Panc1 (cell line): Measurements from ENCODE around the gene DNM3. TPM values are rescaled to one million over a fixed set of nuclear protein-coding genes. Genes with fewer than 3 reads are reported as not detected.

Experiments used
- ATAC-seq: fragments of 200-7000 bp; cut with Tn5 transposase; 2 replicates; pipeline ENCODE4 v1.9.1; 2020; ENCODE audit warnings: mild to moderate bottlenecking, moderate library complexity
- BruUV-seq: library from RNA; stranded (reverse); fragments of 400-500 nt; replicated peaks from 2 replicates; lab custom pipeline; 2021; lab: Mats Ljungman, UMichigan
- CTCF ChIA-PET: fragments of 300-600 bp; sonication (Branson Sonifier 250); formaldehyde crosslinking; loops from one replicate; lab custom pipeline; 2022; ENCODE audit warnings: antibody characterized with exemption; lab: Charles Lee
- POLR2A ChIA-PET: fragments of 300-600 bp; sonication (Branson Sonifier 250); formaldehyde crosslinking; loops from one replicate; lab custom pipeline; 2022; ENCODE audit warnings: antibody characterized with exemption; lab: Charles Lee
- DNase-seq: peaks from one replicate; pipeline ENCODE4 v3.0.0-alpha.2; 2010; ENCODE audit warnings: low read depth, low spot score
- H3K27ac ChIP-seq: 2 replicates; pipeline ENCODE4 v1.5.1; 2011; ENCODE audit warnings: mild to moderate bottlenecking, low read length, inconsistent platforms
- H3K27me3 ChIP-seq: fragments of 200-500 bp; sonication (Bioruptor generic); 2 replicates; pipeline ENCODE4 v1.6.0; 2014; ENCODE audit warnings: low read length, inconsistent platforms; ENCODE audit not compliant: control insufficient read depth, insufficient read depth
- H3K36me3 ChIP-seq: fragments of 200-500 bp; sonication (Bioruptor generic); 2 replicates; pipeline ENCODE4 v1.5.1; 2014; ENCODE audit warnings: inconsistent platforms, mild to moderate bottlenecking, low read length, moderate library complexity; ENCODE audit not compliant: control insufficient read depth, insufficient read depth
- H3K4me1 ChIP-seq: 2 replicates; pipeline ENCODE4 v1.5.1; 2011; ENCODE audit warnings: inconsistent platforms, mild to moderate bottlenecking, low read length, moderate library complexity; ENCODE audit not compliant: control insufficient read depth, insufficient read depth
- H3K4me3 ChIP-seq, 2 experiments: 2 replicates each; pipeline ENCODE4 v1.5.1; 2011 to 2012; ENCODE audit warnings: low read depth in 2 of 2, low read length in 2 of 2, mild to moderate bottlenecking in 2 of 2, inconsistent platforms in 1 of 2, moderate library complexity in 1 of 2
- H3K9me3 ChIP-seq: fragments of 200-500 bp; sonication (Bioruptor generic); 2 replicates; pipeline ENCODE4 v1.5.1; 2014; ENCODE audit warnings: low read depth, mild to moderate bottlenecking, inconsistent platforms, low read length, moderate library complexity; ENCODE audit not compliant: control insufficient read depth, insufficient read depth
- POLR2AphosphoS5 ChIP-seq: IDR thresholded peaks from 2 replicates; pipeline ENCODE4 v1.6.1; 2012; ENCODE audit warnings: mild to moderate bottlenecking, low read depth, low read length, moderate library complexity
- SIN3A ChIP-seq: IDR thresholded peaks from 2 replicates; pipeline ENCODE4 v1.6.1; 2012; ENCODE audit warnings: low read depth, mild to moderate bottlenecking, low read length, moderate library complexity, borderline replicate concordance; ENCODE audit not compliant: insufficient read depth
- TCF7L2 ChIP-seq: IDR thresholded peaks from 2 replicates; pipeline ENCODE4 v1.6.1; 2011; ENCODE audit warnings: mild to moderate bottlenecking, low read depth, low read length, inconsistent platforms
- in situ Hi-C: cut with HindIII; loops from 2 replicates; pipeline ENCODE4 v1.10.0; 2016; ENCODE audit warnings: low sequenced_read_pairs, low pct_unique_long_range_greater_than_20kb
- intact Hi-C: fragments of 100-400 bp; cut with micrococcal nuclease; formaldehyde crosslinking; loops from one replicate; pipeline ENCODE4 v1.10.0; 2022; ENCODE audit not compliant: unreplicated experiment
- total RNA-seq: library from RNA; stranded (reverse); gene quantifications from one replicate; pipeline ENCODE4 v1.2.1, GENCODE V29; 2021; ENCODE audit not compliant: unreplicated experiment
- TF ChIP-seq, protein P1 (sequence below), 2 experiments: IDR thresholded peaks; 2 replicates each; pipeline ENCODE4 v1.6.1; 2011 to 2012; ENCODE audit warnings: low read depth in 2 of 2, control low read depth in 1 of 2, low read length in 1 of 2, mild to moderate bottlenecking in 1 of 2, moderate library complexity in 1 of 2; ENCODE audit not compliant: insufficient read depth in 1 of 2
- TF ChIP-seq, protein P2 (sequence below): fragments of 450-650 bp; IDR thresholded peaks from 2 replicates; pipeline ENCODE4 v1.5.1; 2017; ENCODE audit warnings: mild to moderate bottlenecking

The DNM3 gene
- total RNA-seq, 1 experiment from 2014 or later = 0.46 TPM

DNA sequence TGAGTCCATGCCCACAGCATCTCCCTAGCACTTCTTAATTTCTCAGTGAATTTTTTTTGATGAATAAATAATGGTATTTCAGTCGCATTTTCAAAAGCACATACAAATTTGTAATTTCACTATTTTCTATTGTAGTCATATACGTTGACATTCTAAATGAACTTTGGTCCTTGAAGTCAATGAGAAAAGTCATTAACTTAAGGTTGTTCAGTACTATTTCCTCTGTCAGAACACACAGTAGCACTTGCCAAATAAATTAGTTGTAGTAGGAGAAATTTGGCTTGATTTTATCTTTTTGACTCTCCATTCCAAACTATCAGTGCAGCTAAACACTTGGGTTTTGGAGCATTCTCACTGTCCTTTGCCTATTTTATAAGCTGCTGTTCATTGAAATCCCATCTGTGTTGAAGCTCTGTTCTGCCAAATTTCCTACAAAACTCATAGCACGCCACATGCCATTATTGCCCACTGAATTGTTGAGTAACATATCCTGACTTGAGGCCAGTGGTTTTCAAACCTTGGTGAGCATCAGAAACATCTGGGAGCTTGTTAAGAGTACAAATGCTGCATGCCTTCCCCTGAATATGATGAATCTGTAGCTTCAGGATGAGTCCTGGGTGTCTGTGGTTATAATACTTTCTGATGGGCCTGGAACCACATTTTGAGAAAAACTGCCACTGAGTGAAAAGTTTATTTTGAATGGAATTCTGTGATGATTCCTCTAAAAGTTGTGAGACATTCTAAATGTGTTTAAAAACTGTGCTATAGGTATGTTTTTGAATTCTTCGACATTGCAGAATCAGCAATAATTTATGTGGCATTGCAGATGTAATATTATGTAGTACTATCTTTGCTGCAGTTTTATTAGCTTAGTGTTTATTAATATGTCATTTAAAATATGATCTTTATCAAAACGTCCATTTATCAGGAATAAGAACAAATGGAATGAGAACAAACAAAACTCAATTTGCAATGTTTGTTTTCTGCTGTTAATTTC, 78.9 kb downstream of the DNM3 start:
- in situ Hi-C loops (no loop called here), intact Hi-C loops (no loop called here)
- ChIA-PET POLR2A (no interaction called here), CTCF (no interaction called here)
- no peak for TF ChIP-seq SIN3A
- TF ChIP-seq POLR2AphosphoS5 = no peak
- no peak for TF ChIP-seq TCF7L2
- TF ChIP-seq, protein P1, sequence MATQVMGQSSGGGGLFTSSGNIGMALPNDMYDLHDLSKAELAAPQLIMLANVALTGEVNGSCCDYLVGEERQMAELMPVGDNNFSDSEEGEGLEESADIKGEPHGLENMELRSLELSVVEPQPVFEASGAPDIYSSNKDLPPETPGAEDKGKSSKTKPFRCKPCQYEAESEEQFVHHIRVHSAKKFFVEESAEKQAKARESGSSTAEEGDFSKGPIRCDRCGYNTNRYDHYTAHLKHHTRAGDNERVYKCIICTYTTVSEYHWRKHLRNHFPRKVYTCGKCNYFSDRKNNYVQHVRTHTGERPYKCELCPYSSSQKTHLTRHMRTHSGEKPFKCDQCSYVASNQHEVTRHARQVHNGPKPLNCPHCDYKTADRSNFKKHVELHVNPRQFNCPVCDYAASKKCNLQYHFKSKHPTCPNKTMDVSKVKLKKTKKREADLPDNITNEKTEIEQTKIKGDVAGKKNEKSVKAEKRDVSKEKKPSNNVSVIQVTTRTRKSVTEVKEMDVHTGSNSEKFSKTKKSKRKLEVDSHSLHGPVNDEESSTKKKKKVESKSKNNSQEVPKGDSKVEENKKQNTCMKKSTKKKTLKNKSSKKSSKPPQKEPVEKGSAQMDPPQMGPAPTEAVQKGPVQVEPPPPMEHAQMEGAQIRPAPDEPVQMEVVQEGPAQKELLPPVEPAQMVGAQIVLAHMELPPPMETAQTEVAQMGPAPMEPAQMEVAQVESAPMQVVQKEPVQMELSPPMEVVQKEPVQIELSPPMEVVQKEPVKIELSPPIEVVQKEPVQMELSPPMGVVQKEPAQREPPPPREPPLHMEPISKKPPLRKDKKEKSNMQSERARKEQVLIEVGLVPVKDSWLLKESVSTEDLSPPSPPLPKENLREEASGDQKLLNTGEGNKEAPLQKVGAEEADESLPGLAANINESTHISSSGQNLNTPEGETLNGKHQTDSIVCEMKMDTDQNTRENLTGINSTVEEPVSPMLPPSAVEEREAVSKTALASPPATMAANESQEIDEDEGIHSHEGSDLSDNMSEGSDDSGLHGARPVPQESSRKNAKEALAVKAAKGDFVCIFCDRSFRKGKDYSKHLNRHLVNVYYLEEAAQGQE (IDR thresholded peaks at IDR 0.05; ENCODE audit: insufficient read depth in 1 of 2, low read depth in 2 of 2, low read length in 1 of 2) = no peak
- TF ChIP-seq, protein P2, sequence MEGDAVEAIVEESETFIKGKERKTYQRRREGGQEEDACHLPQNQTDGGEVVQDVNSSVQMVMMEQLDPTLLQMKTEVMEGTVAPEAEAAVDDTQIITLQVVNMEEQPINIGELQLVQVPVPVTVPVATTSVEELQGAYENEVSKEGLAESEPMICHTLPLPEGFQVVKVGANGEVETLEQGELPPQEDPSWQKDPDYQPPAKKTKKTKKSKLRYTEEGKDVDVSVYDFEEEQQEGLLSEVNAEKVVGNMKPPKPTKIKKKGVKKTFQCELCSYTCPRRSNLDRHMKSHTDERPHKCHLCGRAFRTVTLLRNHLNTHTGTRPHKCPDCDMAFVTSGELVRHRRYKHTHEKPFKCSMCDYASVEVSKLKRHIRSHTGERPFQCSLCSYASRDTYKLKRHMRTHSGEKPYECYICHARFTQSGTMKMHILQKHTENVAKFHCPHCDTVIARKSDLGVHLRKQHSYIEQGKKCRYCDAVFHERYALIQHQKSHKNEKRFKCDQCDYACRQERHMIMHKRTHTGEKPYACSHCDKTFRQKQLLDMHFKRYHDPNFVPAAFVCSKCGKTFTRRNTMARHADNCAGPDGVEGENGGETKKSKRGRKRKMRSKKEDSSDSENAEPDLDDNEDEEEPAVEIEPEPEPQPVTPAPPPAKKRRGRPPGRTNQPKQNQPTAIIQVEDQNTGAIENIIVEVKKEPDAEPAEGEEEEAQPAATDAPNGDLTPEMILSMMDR = no peak
- Histone ChIP-seq H3K36me3 (no peaks in the 10 kb centered on the region), H3K4me3 (no peak overlapping the region), H3K9me3 (no peaks in the 10 kb centered on the region), H3K27ac (no peak overlapping the region), H3K27me3 (peaks cover 5% of the 10 kb centered on the region), H3K4me1 (no peaks in the 10 kb centered on the region)
- ATAC-seq = no peak
- BruUV-seq = no TSS peak
- no peak for DNase-seq

DNA sequence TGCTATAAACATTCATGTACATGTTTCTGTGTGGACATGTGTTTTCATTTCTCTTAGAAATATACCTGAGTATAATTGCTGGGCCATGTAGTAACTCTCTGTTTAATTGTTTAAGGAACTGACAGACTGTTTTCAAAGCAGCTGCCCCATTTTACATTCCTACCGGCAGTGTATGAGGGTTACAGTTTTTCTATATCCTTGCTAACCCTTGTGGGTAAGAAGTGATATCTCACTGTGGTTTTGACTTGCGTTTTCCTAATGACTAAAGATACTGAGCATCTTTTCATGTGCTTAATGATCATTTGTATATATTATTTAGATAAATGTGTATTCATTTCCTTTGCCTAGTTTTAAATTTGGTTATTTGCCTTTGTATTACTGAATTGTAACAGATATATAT, 81.7 kb downstream of the DNM3 start:
- Histone ChIP-seq H3K4me3 (no peak overlapping the region), H3K27ac (no peak overlapping the region), H3K4me1 (no peaks in the 10 kb centered on the region), H3K9me3 (no peaks in the 10 kb centered on the region), H3K27me3 (peaks cover 5% of the 10 kb centered on the region; the same call in 1 of the 2 replicates), H3K36me3 (no peaks in the 10 kb centered on the region)
- no TSS peak for BruUV-seq
- DNase-seq (no peak), ATAC-seq (no peak)
- in situ Hi-C loops = no loop called here
- ChIA-PET CTCF (no interaction called here), POLR2A (interaction anchor here (0.7 kb wide), 1 partner anchor 172 kb away, joined by 6 read pairs; no protein-coding TSS in a partner anchor)
- TF ChIP-seq SIN3A = no peak
- TF ChIP-seq, protein P2 = no peak
- no peak for TF ChIP-seq TCF7L2
- no peak for TF ChIP-seq POLR2AphosphoS5
- TF ChIP-seq, protein P1 (IDR thresholded peaks at IDR 0.05; ENCODE audit: insufficient read depth in 1 of 2, low read depth in 2 of 2, low read length in 1 of 2) = no peak
- intact Hi-C loops = no loop called here
